Measurements from ENCODE around the gene FAM20B.

Gene FAM20B

DNA sequence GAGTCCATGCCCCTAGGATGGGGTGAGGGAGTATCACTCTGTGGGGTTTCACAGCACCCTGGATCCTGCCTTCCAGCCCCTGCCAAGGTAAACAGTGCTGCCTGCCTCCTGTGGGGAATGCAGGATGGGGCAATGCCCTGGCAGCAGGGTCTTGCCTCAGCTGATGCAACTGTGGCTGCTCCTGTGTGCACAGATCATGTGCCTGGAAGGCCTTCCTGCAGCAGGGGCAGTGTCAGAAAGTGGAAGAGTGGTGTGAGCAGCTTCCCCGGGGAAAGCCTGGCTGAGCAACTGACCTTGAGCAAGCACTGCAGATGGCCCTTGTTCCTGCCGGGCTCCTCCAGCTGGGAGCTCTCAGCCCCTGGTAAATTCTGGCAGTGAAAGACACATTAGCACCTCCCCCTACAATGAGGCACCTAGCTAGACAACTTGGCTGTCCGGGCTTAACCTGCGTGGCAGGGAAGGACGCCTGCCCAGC, 66.0 kb downstream of the FAM20B start:
- DNase-seq (ENCODE audit: low read depth in 2 of 2), result no peak

DNA sequence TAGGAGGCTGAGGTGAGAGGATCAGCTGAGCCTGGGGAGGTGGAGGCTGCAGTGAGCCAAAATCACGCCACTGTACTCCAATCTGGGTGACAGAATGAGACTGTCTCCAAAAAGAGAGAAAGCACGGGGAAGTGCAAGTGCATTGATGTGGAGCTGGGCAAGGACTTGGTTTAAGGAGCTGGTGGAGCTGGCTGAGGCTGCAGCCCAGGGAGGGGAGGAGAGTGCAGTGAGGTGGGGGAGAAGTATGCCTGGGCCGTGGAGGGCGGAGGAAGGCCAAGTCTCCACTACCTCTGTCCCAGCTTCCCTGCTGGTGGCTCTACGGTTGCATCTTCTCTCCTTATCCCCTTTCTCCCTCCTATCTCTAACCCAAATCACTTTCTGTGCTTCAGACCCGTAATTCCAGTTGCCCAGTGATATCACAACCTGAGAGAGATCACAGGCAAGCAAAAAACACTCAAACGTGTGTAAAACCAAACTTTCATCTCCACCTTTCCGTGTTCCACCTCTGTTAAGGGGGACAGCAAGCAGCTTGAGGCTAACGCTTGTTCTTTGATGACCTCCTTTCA, 67.3 kb downstream of the FAM20B start:
- no peak for DNase-seq (ENCODE audit: low read depth in 2 of 2)

DNA sequence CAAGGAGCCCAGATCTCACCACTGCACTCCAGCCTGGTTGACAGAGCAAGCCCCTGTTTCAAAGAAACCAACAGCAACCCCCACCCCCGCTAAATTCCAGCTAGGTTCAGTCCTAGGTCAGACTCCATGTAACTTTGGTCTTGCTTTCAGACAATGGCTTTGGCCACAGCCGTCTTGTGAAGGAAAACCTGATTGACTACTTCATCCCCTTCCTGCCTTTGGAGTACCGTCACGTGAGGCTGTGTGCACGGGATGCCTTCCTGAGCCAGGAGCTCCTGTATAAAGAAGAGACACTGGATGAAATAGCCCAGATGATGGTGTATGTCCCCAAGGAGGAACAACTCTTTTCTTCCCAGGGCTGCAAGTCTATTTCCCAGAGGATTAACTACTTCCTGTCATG, 69.1 kb downstream of the FAM20B start:
- DNase-seq (ENCODE audit: low read depth in 2 of 2), result no peak

DNA sequence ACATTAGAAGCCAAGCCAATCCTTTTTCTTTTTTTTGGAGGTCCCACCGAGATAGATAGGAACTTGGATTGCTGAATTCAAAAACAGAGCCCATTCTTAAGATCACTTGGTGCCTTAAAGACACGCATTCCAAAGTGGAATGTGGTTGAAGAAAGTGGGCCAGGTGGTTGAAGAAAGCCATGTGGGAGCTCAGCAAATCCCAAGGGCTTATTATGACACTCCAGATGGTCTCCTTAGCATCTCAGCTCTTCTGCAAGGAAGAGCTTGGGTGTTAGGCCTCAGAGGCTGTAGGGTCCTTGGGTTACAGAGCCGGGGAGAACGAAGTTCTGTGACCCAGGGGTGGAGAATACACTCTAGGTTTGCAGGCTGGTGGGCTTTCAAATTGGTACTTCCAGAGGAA, 69.7 kb downstream of the FAM20B start:
- DNase-seq (ENCODE audit: low read depth in 2 of 2), result no peak

DNA sequence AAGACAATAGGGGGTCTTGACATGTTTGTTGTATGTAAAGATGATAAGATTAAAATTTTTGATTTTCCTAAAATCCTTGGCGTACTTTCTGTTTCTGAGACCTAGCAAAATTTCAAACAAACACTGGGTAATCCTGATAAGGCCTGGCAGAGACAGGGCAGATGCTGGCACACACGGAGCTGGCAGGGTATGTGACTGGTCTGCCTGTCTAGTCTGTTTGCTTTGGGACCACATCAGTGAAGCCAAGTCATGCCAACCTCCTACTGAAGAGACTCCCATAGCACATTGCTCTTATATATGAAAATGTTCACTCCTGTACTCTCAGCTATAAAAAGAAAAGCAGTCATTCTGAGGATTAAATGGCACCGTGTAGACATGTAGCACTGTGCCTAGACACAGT, 70.2 kb downstream of the FAM20B start:
- no peak for DNase-seq (ENCODE audit: low read depth in 2 of 2)

DNA sequence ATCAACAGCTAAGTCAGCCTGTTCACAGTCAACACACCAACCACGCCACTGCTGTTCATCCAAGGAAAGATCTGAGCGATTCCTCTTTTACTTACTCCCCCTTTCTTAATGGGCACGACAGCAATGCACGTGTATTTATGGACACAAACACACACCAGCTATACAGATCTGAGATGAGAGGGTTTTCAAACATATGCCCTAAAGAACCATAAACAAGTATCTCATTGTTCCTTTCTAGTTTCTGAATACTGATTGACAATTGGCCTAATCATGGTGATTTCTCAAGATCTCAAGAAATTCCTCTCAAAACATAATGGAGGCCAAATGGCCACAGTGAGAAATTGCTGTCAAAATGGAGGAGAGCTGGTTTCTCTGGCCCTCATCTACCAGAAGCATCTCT, 74.2 kb downstream of the FAM20B start:
- DNase-seq (ENCODE audit: low read depth in 2 of 2), result no peak

DNA sequence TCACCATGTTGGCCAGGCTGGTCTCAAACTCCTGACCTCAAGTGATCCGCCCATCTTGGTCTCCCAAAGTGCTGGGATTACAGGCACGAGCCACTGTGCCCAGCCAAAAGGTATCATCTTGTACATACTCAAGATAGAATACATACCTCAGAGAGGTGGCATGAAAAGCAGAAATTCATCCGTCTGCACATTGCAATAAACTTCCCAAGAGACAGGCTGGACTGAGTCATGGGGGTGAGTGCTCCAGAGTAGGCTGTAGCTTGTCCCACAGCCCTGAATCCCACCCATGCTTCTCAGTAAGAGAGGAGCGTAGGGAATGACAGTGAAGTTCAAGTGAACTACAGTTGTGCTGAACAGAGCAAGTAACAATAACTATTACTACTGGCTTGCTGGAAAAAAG, 75.9 kb downstream of the FAM20B start:
- no peak for DNase-seq (ENCODE audit: low read depth in 2 of 2)

DNA sequence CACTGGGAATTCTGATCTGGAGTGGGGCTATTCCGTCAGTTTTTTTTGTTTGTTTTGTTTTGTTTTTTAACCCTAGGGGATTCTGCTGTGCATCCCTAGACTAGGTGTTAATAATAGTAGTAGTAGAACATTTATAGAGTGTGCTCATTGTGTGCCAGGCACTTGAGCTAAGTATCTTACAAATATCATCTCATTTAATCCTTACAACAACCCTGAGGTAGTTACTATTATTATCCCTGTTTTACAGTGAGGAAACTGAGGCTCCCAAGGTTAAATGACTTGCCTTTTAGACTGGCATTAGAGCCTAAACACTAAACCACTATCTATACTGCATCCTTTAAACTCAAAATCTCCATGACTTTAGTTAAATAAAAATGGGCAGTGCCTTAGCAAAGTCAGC, 78.3 kb downstream of the FAM20B start:
- DNase-seq (ENCODE audit: low read depth in 2 of 2), result no peak

DNA sequence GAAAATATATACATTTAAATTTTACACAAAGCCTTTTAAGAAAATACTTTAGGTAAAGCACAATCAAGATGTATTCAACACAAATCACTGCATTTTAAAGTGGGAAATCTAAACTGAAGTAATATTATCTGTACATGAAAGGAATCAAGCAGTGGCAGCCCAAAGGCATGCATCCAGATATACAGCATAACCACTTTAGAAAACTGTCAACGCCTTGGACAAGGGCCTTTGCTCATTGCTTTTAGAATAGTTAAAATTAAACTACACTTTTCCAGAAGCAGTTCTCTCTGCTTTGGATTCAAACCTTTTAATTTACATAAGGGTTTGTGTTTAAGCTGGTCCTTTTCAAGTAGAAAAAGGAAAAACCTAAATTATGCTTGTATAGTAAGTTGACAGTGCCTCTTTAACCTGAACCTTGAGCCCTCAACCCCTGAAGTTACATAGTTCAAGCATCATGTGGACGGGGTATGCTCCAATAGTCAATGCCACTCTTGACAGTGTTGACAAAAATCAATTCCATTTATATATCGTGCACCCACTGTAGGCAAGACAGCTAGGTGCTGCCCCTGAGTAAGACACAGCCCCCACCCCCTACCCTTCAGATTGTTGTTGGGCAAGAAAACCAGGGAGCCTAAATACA, 79.0 kb downstream of the FAM20B start:
- DNase-seq (ENCODE audit: low read depth in 2 of 2), result no peak

DNA sequence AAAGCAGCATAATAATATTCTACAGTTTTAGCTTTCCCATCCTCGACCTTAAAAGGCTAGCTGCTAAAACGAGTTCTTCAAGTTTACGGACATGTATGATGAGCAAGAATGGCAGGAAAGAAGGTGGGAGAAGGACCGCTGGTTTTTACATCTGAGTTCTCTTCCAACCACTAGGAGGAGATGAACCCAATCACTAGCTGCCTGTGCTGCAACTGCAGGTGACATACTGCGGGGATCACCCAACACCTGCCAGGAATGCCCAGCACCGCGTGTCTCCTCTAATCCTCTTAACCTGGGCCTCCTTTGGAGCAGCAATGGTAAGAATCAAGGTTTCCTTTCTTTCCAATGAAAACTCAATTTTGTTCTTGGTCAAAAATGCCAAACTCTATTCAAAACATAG, 79.7 kb downstream of the FAM20B start:
- no peak for DNase-seq (ENCODE audit: low read depth in 2 of 2)

DNA sequence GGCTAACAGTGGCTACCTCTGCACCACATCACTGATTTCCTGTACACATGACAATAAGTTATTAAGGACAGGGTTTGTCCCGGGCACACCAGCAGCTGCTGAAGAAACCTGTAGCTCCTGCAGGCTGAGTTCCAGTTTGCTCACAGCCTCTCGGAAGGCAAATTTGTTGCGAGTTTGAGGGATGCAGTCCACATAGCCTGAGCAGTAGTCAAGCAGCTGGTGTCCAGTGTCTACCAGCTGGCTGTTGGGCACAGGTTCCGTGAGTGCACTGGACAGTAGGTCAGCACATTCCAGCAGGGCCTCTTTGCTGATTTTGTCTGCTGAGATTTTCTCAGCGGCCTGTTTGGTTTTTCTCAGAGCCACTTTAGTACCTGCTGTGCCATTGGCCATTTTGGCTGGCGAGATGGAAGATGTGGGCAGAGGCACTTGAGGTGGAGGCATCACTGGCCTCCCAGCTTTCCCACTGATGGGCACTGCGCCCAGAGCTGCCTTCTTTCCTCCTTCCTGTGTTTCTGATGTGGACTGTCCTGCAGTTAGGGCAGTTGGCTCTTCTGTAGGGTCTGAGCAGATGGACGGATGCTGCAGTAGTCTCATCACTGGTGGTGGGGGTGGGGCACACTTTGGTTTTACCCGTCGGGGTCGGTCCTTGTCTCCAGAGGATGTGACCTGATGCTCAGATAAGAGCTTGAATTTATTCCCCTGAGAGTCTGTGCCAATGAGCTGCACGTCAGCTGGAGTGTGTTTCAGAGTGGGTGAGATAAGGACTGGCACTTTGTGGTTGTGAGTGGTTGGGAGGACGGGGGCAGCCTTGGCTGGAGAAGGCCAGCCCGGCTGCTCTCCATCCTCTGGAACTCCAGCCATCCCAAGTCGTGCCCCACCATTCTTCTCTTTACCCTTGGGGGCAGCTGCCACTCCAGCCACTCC, 82.3 kb downstream of the FAM20B start:
- no peak for DNase-seq (ENCODE audit: low read depth in 2 of 2)

DNA sequence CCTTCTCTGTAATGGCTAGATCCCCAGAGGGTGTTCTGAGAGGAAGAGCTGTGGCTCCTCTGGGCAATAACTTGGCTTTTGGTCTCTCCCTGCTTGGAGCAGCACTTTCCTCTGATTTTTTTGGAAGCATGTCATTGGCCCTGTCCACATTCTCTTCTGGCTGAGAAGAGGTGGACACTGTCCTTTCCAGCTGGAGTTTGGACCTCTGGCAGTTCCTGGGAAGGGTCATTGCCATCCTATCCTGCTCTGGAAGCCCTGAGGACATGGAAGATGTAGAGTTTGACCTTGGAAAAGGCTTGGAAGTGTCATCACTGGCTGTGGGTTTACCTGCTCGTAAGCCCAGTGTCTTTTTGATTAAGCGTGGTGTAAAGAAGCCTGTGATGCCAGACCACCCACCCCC, 83.0 kb downstream of the FAM20B start:
- DNase-seq (ENCODE audit: low read depth in 2 of 2), result no peak

DNA sequence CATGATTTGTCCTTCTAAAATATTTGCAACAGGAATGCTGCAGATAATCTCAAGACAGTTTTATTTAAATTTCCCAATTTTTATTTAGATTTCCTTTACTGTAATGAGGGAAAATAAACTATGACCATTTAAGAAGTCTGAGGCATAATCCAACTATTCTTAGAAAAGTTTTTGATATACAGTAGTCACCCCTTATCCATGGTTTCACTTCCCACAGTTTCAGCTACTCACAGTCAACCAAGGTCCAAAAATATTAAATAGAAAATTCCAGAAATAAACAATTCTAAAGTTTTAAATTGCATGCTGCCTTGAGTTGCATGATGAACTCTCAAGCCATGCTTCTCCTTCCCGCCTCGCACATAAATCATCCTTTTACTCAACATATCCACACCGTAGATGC, 89.5 kb downstream of the FAM20B start:
- no peak for DNase-seq (ENCODE audit: low read depth in 2 of 2)

DNA sequence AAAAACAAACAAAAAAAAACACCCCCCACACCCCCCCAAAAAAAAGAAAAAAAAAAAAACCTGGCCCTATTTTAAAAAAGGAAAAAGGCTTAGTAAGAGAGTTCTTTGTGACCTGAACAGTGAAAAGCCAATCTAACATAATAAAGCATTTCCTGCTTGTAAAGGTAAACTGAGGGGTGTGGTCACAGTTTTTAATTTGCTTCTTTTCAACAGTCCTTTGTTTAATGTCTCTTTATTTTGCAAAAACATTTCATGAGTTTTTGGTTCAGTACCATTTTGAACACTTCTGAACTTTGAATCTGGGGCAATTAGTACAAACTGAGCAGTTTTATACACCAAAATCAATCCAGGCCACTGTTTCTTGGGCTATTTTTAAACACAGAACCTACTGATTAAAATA, 93.8 kb downstream of the FAM20B start:
- no peak for DNase-seq (ENCODE audit: low read depth in 2 of 2)

DNA sequence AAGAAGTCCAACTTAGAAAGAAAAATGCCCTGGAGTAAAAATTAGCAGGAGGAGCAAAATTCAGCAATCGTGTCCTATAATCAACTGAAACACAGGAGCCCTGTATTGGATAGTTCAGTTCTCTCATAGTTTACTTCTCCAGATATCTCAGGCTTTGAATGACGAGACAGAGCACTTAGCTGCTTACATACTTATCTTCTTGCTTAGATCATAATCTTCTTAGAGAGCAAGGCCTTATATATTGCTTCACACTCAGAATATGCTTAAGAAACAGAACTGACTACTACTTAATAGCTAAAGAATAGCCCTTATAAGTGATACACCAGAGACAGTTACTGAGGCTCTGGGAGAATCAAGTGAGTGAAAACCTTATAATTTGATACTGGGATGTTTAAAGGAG, 95.0 kb downstream of the FAM20B start:
- no peak for DNase-seq (ENCODE audit: low read depth in 2 of 2)

DNA sequence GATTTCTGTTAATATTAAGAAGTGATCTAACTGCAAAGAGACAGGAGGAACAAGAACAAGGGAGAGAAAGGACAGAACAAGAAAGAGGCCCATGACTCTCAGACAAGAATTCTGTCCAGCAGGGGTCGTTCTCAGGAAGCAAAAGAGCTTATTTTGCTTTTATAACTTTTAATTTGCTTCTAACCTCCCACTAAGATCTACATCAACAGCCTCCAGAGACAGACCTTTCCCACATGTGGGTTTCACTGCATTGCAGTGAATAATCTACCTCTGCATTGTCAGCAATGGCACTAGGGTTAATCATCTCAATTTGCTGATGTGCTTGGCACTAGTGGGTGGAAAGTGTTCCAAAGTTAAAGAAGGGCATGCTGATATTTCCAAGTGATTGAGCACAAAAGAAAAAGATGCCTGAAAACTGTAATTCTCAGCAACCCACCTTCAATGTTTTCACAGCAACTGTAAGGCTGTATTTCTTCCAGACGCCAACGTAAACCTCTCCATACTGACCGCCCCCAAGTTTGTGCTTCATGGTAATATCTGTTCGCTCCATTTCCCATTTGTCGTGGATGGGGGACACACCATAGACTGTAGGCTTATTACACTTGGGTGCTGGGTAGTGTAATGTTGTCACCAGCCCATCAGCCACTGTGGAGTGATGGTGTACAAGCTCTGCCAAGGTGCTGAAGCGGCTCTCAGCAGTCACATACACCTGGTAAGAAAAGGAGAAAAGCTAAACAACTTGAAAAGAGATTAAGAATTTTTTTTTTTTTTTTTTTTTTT, 95.7 kb downstream of the FAM20B start:
- DNase-seq (ENCODE audit: low read depth in 2 of 2), result no peak

DNA sequence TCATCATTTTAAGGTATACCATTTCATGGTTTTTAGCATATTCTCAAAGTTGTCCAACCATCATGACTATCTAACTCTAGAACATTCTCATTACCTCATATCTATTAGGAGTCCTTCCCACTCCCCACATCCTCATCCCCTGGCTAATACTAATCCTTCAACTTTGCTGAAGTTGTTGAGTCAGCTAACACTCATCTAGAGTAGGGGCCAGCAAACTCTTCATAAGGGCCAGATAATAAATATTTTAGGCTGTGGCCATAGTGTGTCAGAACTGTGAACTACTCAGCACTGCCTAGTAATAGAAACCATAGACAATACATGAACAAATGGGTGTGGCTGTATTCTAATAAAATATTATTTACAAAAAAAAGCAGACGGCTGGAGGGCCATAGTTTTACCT, 99.2 kb downstream of the FAM20B start:
- DNase-seq (ENCODE audit: low read depth in 2 of 2), result no peak
